Vagina (tissue), 2 donors: ENCODE measurements around the gene FRMPD2.

Source experiments
- POLR2A ChIP-seq, 2 donors: fragments of 450-650 bp; IDR thresholded peaks; one replicate each; pipeline ENCODE4 v1.6.1; 2017; ENCODE audit warnings: antibody characterized with exemption in 2 of 2, mild to moderate bottlenecking in 2 of 2, moderate library complexity in 2 of 2
- POLR2AphosphoS5 ChIP-seq, 2 donors: sonication (generic); formaldehyde crosslinking; IDR thresholded peaks; one replicate each; pipeline ENCODE4 v1.9.0; 2017; ENCODE audit warnings: antibody characterized with exemption in 2 of 2, mild to moderate bottlenecking in 2 of 2, low read depth in 1 of 2; ENCODE audit not compliant: insufficient read depth in 1 of 2
- TF ChIP-seq, protein P1 (sequence below), 3 experiments: fragments of 450-650 bp in 2 of 3; fragments of 200-600 bp in 1 of 3; sonication (generic) in 1 of 3; IDR thresholded peaks; one replicate each; pipeline ENCODE4 v1.5.1; 2017 to 2019; ENCODE audit warnings: antibody characterized with exemption in 3 of 3, mild to moderate bottlenecking in 2 of 3, moderate library complexity in 2 of 3

DNA sequence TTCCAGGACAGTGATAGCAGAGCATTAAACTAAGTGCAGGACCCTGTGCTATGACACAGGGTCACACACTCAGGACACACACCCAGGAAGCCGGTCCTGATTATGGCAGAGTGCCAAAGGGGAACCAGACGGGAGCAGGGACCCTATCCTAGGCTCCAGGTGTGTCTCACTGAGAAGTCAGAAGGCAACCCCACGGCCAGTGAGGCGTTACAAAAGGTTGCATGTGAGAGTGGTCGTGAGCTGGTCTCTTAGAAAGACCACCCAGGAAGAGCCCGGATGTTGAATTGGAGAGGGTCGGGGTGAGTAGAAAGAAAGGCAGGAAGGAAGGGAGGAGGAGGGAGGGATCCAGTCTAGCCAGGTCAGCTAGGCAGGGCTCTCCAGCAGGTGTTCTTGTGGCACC, 31.0 kb downstream of the FRMPD2 start:
- TF ChIP-seq, protein P1, sequence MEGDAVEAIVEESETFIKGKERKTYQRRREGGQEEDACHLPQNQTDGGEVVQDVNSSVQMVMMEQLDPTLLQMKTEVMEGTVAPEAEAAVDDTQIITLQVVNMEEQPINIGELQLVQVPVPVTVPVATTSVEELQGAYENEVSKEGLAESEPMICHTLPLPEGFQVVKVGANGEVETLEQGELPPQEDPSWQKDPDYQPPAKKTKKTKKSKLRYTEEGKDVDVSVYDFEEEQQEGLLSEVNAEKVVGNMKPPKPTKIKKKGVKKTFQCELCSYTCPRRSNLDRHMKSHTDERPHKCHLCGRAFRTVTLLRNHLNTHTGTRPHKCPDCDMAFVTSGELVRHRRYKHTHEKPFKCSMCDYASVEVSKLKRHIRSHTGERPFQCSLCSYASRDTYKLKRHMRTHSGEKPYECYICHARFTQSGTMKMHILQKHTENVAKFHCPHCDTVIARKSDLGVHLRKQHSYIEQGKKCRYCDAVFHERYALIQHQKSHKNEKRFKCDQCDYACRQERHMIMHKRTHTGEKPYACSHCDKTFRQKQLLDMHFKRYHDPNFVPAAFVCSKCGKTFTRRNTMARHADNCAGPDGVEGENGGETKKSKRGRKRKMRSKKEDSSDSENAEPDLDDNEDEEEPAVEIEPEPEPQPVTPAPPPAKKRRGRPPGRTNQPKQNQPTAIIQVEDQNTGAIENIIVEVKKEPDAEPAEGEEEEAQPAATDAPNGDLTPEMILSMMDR (IDR thresholded peaks at IDR 0.05) = no peak
- TF ChIP-seq POLR2A (IDR thresholded peaks at IDR 0.05) = no peak
- no peak for TF ChIP-seq POLR2AphosphoS5 (IDR thresholded peaks at IDR 0.05; ENCODE audit: insufficient read depth in 1 of 2, low read depth in 1 of 2)
